CD14-positive monocyte (primary cell): ENCODE results near the gene EHD3. TPM values are rescaled to one million over a fixed set of nuclear protein-coding genes. Genes with fewer than 3 reads are reported as not detected.

Source experiments
- DNase-seq, 3 donors: peaks; one replicate each; pipeline ENCODE4 v3.0.0-alpha.2; 2011 to 2022
- H2AFZ ChIP-seq: 2 replicates; pipeline ENCODE4 v1.6.0; 2012; ENCODE audit warnings: mild to moderate bottlenecking, low read depth, low read length, inconsistent platforms; ENCODE audit not compliant: insufficient read depth, poor library complexity, severe bottlenecking
- H3K27ac ChIP-seq, 2 donors: 1 replicate in 1 of 2; 2 replicates in 1 of 2; pipeline ENCODE4 v1.5.1; 2012 to 2013; ENCODE audit warnings: low read length in 2 of 2, control low read depth in 1 of 2, inconsistent platforms in 1 of 2, low read depth in 1 of 2, mild to moderate bottlenecking in 1 of 2
- H3K27me3 ChIP-seq, 2 donors: one replicate each; pipeline versions ENCODE4 v1.6.0 to v1.6.1; 2011 to 2013; ENCODE audit warnings: low read length in 2 of 2; ENCODE audit not compliant: control insufficient read depth in 2 of 2, insufficient read depth in 2 of 2
- H3K36me3 ChIP-seq, 2 donors: replicated peaks in 1 of 2; 1 replicate in 1 of 2; 2 replicates in 1 of 2; pipeline versions ENCODE4 v1.5.1 to v1.6.1; 2012 to 2013; ENCODE audit warnings: low read length in 2 of 2, control low read depth in 1 of 2, inconsistent platforms in 1 of 2, mild to moderate bottlenecking in 1 of 2; ENCODE audit not compliant: insufficient read depth in 2 of 2, control insufficient read depth in 1 of 2
- H3K4me1 ChIP-seq, 2 donors: 1 replicate in 1 of 2; 2 replicates in 1 of 2; pipeline versions ENCODE4 v1.5.1 to v1.6.1; 2012 to 2013; ENCODE audit warnings: low read length in 2 of 2, control low read depth in 1 of 2, inconsistent platforms in 1 of 2, mild to moderate bottlenecking in 1 of 2, moderate library complexity in 1 of 2; ENCODE audit not compliant: insufficient read depth in 2 of 2, control insufficient read depth in 1 of 2
- H3K4me2 ChIP-seq: replicated peaks from 2 replicates; pipeline ENCODE3; 2012; ENCODE audit warnings: low read length, moderate library complexity, mild to moderate bottlenecking; ENCODE audit not compliant: poor library complexity, severe bottlenecking; ENCODE audit errors: extremely low read depth
- H3K4me3 ChIP-seq, 3 experiments: fragments of 200-600 bp in 1 of 3; sonication (generic) in 1 of 3; replicated peaks in 1 of 3; 1 replicate in 2 of 3; 2 replicates in 1 of 3; pipeline ENCODE4 v1.5.1; 2011 to 2013; ENCODE audit warnings: low read length in 3 of 3, mild to moderate bottlenecking in 3 of 3, control low read depth in 2 of 3, low read depth in 2 of 3, inconsistent platforms in 1 of 3, moderate library complexity in 1 of 3
- H3K79me2 ChIP-seq: 2 replicates; pipeline ENCODE4 v1.6.0; 2012; ENCODE audit warnings: mild to moderate bottlenecking, control low read depth, inconsistent platforms, low read length, moderate library complexity; ENCODE audit not compliant: insufficient read depth
- H3K9ac ChIP-seq: 2 replicates; pipeline ENCODE4 v1.6.0; 2017; ENCODE audit warnings: low read length, mild to moderate bottlenecking; ENCODE audit not compliant: insufficient read depth, poor library complexity, severe bottlenecking
- H3K9me3 ChIP-seq, 2 donors: replicated peaks in 1 of 2; 1 replicate in 1 of 2; 2 replicates in 1 of 2; pipeline versions ENCODE4 v1.5.1 to v1.6.1; 2012 to 2013; ENCODE audit warnings: low read length in 2 of 2, control low read depth in 1 of 2; ENCODE audit not compliant: control insufficient read depth in 1 of 2, insufficient read depth in 1 of 2
- H4K20me1 ChIP-seq: 2 replicates; pipeline ENCODE4 v1.6.0; 2012; ENCODE audit warnings: mild to moderate bottlenecking, low read length, control low read depth, moderate library complexity; ENCODE audit not compliant: insufficient read depth
- H3K27ac Mint-ChIP-seq, 7 donors: one replicate each; pipeline ENCODE4 v1.8.0; 2020; ENCODE audit warnings: mild to moderate bottlenecking in 7 of 7, mixed read lengths in 7 of 7, moderate library complexity in 6 of 7, inconsistent platforms in 2 of 7
- H3K27me3 Mint-ChIP-seq, 3 donors: one replicate each; pipeline ENCODE4 v1.8.0; 2021 to 2022; ENCODE audit warnings: low read depth in 3 of 3, mild to moderate bottlenecking in 3 of 3, mixed read lengths in 3 of 3, moderate library complexity in 3 of 3, inconsistent platforms in 1 of 3
- H3K36me3 Mint-ChIP-seq, 2 donors: one replicate each; pipeline ENCODE4 v1.8.0; 2020; ENCODE audit warnings: mixed read lengths in 2 of 2, inconsistent platforms in 1 of 2, mild to moderate bottlenecking in 1 of 2
- H3K4me1 Mint-ChIP-seq: one replicate; pipeline ENCODE4 v1.8.0; 2020; ENCODE audit warnings: mild to moderate bottlenecking, mixed read lengths
- H3K4me3 Mint-ChIP-seq, 2 donors: one replicate each; pipeline ENCODE4 v1.8.0; 2020; ENCODE audit warnings: mild to moderate bottlenecking in 2 of 2, mixed read lengths in 2 of 2, moderate library complexity in 1 of 2
- H3K9me3 Mint-ChIP-seq, 7 donors: one replicate each; pipeline ENCODE4 v1.8.0; 2020 to 2022; ENCODE audit warnings: mixed read lengths in 7 of 7, mild to moderate bottlenecking in 6 of 7, moderate library complexity in 6 of 7, inconsistent platforms in 2 of 7
- WGBS: methylation state at CpG from one replicate; pipeline ENCODE4 v1.1.5; 2013; ENCODE audit warnings: missing lambda C conversion rate; ENCODE audit not compliant: insufficient coverage; 5-methylcytosine and 5-hydroxymethylcytosine counted together
- intact Hi-C, 2 donors: fragments of 100-400 bp; cut with micrococcal nuclease; formaldehyde crosslinking; loops; one replicate each; pipeline versions ENCODE4 v1.15.0 to v1.15.1; 2023
- polyA plus RNA-seq, 3 donors: library from polyadenylated mRNA; depleted of rRNA in 1 of 3; unstranded in 2 of 3; stranded (reverse) in 1 of 3; fragments of 300-500 nt in 2 of 3; fragments of >200 nt in 1 of 3; fragmentation: Illumina TruSeq in 2 of 3; gene quantifications; 1 replicate in 2 of 3; 2 replicates in 1 of 3; pipeline ENCODE4 v1.2.3, GENCODE V29; 2012 to 2021
- TF ChIP-seq, protein P1 (sequence below): fragments of 200-600 bp; IDR thresholded peaks from one replicate; pipeline ENCODE4 v1.8.0; 2022; ENCODE audit warnings: antibody characterized with exemption, mild to moderate bottlenecking

Gene EHD3
- polyA plus RNA-seq, 3 donors: 1.1 to 1.5 (median 1.4) TPM

DNA sequence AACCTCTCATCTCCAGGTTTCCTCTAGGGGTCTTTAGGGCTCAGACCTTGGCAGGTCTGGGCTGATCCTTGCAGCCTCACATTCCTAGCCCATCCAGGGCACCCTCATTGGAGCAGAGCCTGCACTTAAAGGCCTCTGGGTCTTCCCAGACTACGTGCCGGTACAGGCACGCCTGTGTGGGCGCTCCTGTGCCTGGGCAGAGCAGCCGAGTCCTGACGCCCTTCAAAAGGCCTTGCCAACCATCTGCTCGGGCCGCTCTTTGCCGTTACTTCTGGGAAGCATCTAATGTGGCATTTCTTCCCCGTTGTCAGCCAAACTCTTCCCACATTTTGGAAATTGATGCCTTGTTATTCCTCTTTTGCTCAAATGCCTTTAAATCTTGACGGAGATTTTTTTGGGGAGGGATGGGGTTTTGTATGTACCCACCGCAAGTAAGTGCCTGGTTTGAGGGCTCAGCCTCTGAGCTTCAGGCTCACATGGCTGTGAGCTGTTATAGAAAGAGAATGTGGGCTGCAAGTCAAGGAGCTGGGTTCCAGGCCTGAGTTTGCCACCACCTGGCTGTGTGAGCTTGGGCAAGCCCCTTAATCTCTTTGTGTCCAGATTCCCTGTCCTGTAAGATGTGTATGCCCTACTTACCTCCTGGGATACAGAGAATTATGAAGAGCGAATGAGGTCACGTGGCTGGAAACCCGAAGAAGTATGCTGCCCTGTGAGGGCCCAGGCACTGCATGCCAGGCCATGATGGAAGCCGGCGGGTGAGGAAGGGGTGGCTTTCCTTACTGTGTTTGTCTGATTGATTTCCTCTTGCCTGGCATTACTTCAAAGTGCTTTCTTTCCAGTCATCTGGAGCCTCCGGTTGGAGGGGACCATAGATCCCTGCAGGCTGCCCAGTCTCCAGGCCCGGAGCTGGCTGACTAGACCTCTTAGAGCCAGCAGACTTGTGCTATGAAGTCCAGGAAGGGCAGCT is 20.6 kb downstream of the EHD3 start:
- TF ChIP-seq, protein P1, sequence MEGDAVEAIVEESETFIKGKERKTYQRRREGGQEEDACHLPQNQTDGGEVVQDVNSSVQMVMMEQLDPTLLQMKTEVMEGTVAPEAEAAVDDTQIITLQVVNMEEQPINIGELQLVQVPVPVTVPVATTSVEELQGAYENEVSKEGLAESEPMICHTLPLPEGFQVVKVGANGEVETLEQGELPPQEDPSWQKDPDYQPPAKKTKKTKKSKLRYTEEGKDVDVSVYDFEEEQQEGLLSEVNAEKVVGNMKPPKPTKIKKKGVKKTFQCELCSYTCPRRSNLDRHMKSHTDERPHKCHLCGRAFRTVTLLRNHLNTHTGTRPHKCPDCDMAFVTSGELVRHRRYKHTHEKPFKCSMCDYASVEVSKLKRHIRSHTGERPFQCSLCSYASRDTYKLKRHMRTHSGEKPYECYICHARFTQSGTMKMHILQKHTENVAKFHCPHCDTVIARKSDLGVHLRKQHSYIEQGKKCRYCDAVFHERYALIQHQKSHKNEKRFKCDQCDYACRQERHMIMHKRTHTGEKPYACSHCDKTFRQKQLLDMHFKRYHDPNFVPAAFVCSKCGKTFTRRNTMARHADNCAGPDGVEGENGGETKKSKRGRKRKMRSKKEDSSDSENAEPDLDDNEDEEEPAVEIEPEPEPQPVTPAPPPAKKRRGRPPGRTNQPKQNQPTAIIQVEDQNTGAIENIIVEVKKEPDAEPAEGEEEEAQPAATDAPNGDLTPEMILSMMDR: no peak
- H3K36me3 ChIP-seq: no peaks in the 10 kb centered on the region
- Mint-ChIP-seq H3K27ac (no peak overlapping the region), H3K27me3 (peaks cover 2% of the 10 kb centered on the region in 3 donors), H3K4me3 (no peak overlapping the region), H3K36me3 (no peaks in the 10 kb centered on the region), H3K4me1 (no peaks in the 10 kb centered on the region), H3K9me3 (no peaks in the 10 kb centered on the region)
- H3K4me3 ChIP-seq: no peak overlapping the region
- DNase-seq: no peak
- no peak overlapping the region for H3K9ac ChIP-seq
- no peaks in the 10 kb centered on the region for H3K4me1 ChIP-seq
- no peak overlapping the region for H3K27ac ChIP-seq
- H2AFZ ChIP-seq: no peak overlapping the region
- no peaks in the 10 kb centered on the region for H3K79me2 ChIP-seq
- no peaks in the 10 kb centered on the region for H3K27me3 ChIP-seq
- 98% methylated on average over 19 of the region's 19 CpGs for WGBS
- no peaks in the 10 kb centered on the region for H4K20me1 ChIP-seq
- intact Hi-C loops: no loop called here
- no peak overlapping the region for H3K4me2 ChIP-seq
- no peaks in the 10 kb centered on the region for H3K9me3 ChIP-seq

DNA sequence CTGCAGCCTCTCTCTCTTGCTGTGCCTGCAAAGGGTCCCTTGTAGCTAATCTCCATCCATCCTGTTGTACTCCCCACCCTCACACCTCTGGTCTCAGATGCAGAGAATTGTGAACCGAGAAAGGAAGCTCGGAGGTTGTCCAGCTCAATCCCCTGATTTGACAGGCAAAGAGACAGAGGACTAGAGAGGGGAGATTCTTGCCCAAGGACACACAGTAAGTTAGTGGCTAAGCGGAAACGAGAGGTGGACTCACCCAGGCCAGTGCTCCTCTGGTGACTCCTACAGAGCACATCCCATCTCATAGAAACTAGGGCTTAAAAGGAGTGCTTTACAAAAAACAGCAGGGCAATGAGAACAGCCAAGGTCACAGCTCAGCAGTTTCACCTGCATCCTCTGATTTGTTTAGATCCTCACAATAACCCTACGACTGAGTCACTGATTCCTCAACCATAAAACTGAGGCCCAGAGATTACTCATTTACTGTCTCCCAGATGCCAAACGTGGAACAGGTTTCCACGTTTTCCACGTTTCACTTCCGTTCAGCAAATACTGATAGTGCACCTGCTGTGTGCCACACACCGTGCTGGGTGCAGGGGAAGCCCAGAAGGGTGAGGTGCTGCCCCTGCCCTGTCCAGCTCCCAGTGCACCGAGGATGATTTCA is 22.1 kb downstream of the EHD3 start:
- Mint-ChIP-seq H3K9me3 (no peaks in the 10 kb centered on the region), H3K27ac (peak overlapping the region in 1 of 7 donors; percentile 55), H3K36me3 (no peaks in the 10 kb centered on the region), H3K4me1 (no peaks in the 10 kb centered on the region), H3K27me3 (peaks cover 2% of the 10 kb centered on the region in 3 donors), H3K4me3 (no peak overlapping the region)
- no peaks in the 10 kb centered on the region for H4K20me1 ChIP-seq
- TF ChIP-seq, protein P1: no peak
- DNase-seq: no peak
- no peak overlapping the region for H3K27ac ChIP-seq
- no peaks in the 10 kb centered on the region for H3K79me2 ChIP-seq
- H3K4me3 ChIP-seq: no peak overlapping the region
- no peaks in the 10 kb centered on the region for H3K36me3 ChIP-seq
- H3K4me2 ChIP-seq: no peak overlapping the region
- H3K9ac ChIP-seq: no peak overlapping the region
- intact Hi-C loops: no loop called here
- no peaks in the 10 kb centered on the region for H3K4me1 ChIP-seq
- 92% methylated on average over 7 of the region's 11 CpGs for WGBS
- H3K27me3 ChIP-seq: no peaks in the 10 kb centered on the region
- H2AFZ ChIP-seq: no peak overlapping the region
- H3K9me3 ChIP-seq: no peaks in the 10 kb centered on the region
